ENCODE data around the gene MISP. TPM values are rescaled to one million over a fixed set of nuclear protein-coding genes. Genes with fewer than 3 reads are reported as not detected.

The MISP gene
- total RNA-seq, 1 experiment from 2014 or later, result not detected

DNA sequence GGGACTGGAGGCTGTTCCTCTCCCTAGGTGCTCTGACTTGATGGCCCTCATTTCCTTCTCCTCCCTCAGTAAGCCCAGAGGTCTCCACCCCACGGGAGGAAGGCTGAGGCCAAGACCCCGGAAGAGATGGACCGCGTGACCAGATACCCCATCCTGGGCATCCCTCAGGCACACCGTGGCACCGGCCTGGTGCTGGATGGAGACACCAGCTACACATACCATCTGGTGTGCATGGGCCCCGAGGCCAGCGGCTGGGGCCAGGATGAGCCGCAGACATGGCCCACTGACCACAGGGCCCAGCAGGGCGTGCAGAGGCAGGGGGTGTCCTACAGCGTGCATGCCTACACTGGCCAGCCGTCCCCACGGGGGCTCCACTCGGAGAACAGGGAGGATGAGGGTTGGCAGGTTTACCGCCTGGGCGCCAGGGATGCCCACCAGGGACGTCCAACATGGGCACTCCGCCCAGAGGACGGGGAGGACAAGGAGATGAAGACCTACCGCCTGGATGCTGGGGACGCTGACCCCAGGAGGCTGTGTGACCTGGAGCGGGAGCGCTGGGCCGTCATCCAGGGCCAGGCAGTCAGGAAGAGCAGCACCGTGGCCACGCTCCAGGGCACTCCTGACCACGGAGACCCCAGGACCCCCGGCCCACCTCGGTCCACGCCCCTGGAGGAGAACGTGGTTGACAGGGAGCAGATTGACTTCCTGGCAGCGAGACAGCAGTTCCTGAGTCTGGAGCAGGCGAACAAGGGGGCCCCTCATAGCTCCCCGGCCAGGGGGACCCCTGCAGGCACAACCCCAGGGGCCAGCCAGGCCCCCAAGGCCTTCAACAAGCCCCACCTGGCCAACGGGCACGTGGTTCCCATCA lies 6.1 kb downstream of the MISP start:
- no peaks in the 10 kb centered on the region for H3K79me2 ChIP-seq (ENCODE audit: low read length)
- no peaks in the 10 kb centered on the region for H4K20me1 ChIP-seq (ENCODE audit: insufficient read depth, low read depth, low read length)
- no peaks in the 10 kb centered on the region for H3K9me2 ChIP-seq (replicated peaks; ENCODE audit: insufficient read depth, low read length)
- no peak overlapping the region for H3K4me2 ChIP-seq (ENCODE audit: low read depth, low read length, poor library complexity, severe bottlenecking)
- no peaks in the 10 kb centered on the region for H3K36me3 ChIP-seq (ENCODE audit: insufficient read depth, low read length)
- no peak overlapping the region for H3K4me3 ChIP-seq (ENCODE audit: low read length)
- no peak overlapping the region for H3K27ac ChIP-seq (ENCODE audit: low read length)
- H2AFZ ChIP-seq (ENCODE audit: low read length), result no peak overlapping the region
- H3K9ac ChIP-seq (ENCODE audit: low read length), result no peak overlapping the region
- peaks cover 16% of the 10 kb centered on the region for H3K9me3 ChIP-seq (ENCODE audit: low read length)
- DNase-seq, result no peak
- no peaks in the 10 kb centered on the region for H3K4me1 ChIP-seq (ENCODE audit: low read length)
- no peaks in the 10 kb centered on the region for H3K27me3 ChIP-seq (ENCODE audit: low read length)

DNA sequence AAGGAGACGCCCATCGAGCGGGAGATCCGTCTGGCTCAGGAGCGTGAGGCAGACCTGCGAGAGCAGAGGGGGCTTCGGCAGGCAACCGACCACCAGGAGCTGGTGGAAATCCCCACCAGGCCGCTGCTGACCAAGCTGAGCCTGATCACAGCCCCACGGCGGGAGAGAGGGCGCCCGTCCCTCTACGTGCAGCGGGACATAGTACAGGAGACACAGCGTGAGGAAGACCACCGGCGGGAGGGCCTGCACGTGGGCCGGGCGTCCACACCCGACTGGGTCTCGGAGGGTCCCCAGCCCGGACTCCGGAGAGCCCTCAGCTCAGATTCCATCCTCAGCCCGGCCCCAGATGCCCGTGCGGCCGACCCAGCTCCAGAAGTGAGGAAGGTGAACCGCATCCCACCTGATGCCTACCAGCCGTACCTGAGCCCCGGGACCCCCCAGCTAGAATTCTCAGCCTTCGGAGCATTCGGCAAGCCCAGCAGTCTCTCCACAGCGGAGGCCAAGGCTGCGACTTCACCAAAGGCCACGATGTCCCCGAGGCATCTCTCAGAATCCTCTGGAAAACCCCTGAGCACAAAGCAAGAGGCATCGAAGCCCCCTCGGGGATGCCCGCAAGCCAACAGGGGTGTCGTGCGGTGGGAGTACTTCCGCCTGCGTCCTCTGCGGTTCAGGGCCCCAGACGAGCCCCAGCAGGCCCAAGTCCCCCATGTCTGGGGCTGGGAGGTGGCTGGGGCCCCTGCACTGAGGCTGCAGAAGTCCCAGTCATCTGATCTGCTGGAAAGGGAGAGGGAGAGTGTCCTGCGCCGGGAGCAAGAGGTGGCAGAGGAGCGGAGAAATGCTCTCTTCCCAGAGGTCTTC lies 7.1 kb downstream of the MISP start:
- Histone ChIP-seq H3K4me1 (ENCODE audit: low read length) (no peaks in the 10 kb centered on the region), H2AFZ (ENCODE audit: low read length) (no peak overlapping the region), H3K4me3 (ENCODE audit: low read length) (no peak overlapping the region), H3K9me3 (ENCODE audit: low read length) (peaks cover 16% of the 10 kb centered on the region), H3K27me3 (ENCODE audit: low read length) (no peaks in the 10 kb centered on the region), H4K20me1 (ENCODE audit: insufficient read depth, low read depth, low read length) (no peaks in the 10 kb centered on the region), H3K9me2 (replicated peaks; ENCODE audit: insufficient read depth, low read length) (no peaks in the 10 kb centered on the region), H3K9ac (ENCODE audit: low read length) (no peak overlapping the region), H3K4me2 (ENCODE audit: low read depth, low read length, poor library complexity, severe bottlenecking) (no peak overlapping the region), H3K27ac (ENCODE audit: low read length) (no peak overlapping the region), H3K79me2 (ENCODE audit: low read length) (no peaks in the 10 kb centered on the region), H3K36me3 (ENCODE audit: insufficient read depth, low read length) (no peaks in the 10 kb centered on the region)
- no peak for DNase-seq

DNA sequence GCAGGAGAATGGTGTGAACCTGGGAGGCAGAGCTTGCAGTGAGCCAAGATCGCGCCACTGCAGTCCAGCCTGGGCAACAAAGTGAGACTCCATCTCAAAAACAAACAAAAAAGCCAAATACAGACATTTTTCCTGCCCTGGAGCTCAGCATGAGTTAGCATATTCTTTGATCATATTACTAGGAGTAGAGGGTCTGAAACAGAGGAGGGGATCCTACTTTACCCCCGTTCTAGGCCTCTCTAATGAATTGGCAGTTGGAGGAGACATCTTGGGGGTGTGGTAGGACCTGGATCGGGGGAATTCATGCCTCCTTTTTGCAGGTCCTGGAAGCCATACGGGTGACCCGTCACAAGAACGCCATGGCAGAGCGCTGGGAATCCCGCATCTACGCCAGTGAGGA lies 12.3 kb downstream of the MISP start:
- no peaks in the 10 kb centered on the region for H3K79me2 ChIP-seq (ENCODE audit: low read length)
- H3K4me1 ChIP-seq (ENCODE audit: low read length), result no peaks in the 10 kb centered on the region
- H3K9me2 ChIP-seq (replicated peaks; ENCODE audit: insufficient read depth, low read length), result no peaks in the 10 kb centered on the region
- no peaks in the 10 kb centered on the region for H4K20me1 ChIP-seq (ENCODE audit: insufficient read depth, low read depth, low read length)
- no peaks in the 10 kb centered on the region for H3K9me3 ChIP-seq (ENCODE audit: low read length)
- no peak for DNase-seq
- H3K4me3 ChIP-seq (ENCODE audit: low read length), result no peak overlapping the region
- no peak overlapping the region for H3K9ac ChIP-seq (ENCODE audit: low read length)
- H3K36me3 ChIP-seq (ENCODE audit: insufficient read depth, low read length), result no peaks in the 10 kb centered on the region
- no peak overlapping the region for H3K27ac ChIP-seq (ENCODE audit: low read length)
- no peak overlapping the region for H3K4me2 ChIP-seq (ENCODE audit: low read depth, low read length, poor library complexity, severe bottlenecking)
- no peak overlapping the region for H2AFZ ChIP-seq (ENCODE audit: low read length)
- no peaks in the 10 kb centered on the region for H3K27me3 ChIP-seq (ENCODE audit: low read length)

DNA sequence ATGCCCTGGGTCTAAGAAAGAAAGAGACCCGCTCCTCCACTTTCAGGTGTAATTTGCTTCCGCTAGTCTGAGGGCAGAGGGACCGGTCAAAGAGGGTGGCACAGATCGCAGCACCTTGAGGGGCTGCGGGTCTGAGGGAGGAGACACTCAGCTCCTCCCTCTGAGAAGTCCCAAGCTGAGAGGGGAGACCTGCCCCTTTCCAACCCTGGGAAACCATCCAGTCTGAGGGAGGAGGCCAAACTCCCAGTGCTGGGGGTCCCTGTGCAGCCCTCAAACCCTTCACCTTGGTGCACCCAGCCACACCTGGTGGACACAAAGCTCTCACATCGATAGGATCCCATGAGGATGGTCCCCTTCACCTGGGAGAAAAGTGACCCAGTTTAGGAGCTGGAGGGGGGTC lies 13.0 kb downstream of the MISP start:
- Histone ChIP-seq H3K4me1 (ENCODE audit: low read length) (no peaks in the 10 kb centered on the region), H3K27me3 (ENCODE audit: low read length) (no peaks in the 10 kb centered on the region), H3K27ac (ENCODE audit: low read length) (no peak overlapping the region), H4K20me1 (ENCODE audit: insufficient read depth, low read depth, low read length) (no peaks in the 10 kb centered on the region), H3K9me2 (replicated peaks; ENCODE audit: insufficient read depth, low read length) (no peaks in the 10 kb centered on the region), H3K9ac (ENCODE audit: low read length) (no peak overlapping the region), H3K4me3 (ENCODE audit: low read length) (no peak overlapping the region), H3K4me2 (ENCODE audit: low read depth, low read length, poor library complexity, severe bottlenecking) (no peak overlapping the region), H2AFZ (ENCODE audit: low read length) (no peak overlapping the region), H3K36me3 (ENCODE audit: insufficient read depth, low read length) (no peaks in the 10 kb centered on the region), H3K79me2 (ENCODE audit: low read length) (no peaks in the 10 kb centered on the region), H3K9me3 (ENCODE audit: low read length) (no peaks in the 10 kb centered on the region)
- no peak for DNase-seq

DNA sequence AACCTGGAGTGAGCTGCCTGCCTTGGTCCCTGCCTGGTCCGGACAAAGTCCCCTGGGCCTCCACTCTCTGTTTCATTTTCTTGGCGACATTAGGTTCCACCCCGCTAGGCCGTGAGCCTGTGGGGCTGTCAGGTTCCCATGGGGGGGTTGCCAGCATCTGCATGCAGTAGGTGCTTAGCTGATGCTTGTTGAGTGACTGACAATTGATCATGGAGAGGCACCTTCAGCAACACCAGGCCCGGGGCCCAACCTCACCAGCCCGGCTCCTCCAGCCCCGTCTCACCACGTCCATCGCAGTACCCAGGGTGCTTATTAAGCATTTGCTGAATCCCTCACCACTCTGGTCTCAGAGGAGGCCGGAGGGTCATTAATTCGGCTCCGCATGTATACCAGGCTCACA lies 13.4 kb downstream of the MISP start:
- H3K27me3 ChIP-seq (ENCODE audit: low read length), result no peaks in the 10 kb centered on the region
- H3K4me1 ChIP-seq (ENCODE audit: low read length), result no peaks in the 10 kb centered on the region
- no peak for DNase-seq

DNA sequence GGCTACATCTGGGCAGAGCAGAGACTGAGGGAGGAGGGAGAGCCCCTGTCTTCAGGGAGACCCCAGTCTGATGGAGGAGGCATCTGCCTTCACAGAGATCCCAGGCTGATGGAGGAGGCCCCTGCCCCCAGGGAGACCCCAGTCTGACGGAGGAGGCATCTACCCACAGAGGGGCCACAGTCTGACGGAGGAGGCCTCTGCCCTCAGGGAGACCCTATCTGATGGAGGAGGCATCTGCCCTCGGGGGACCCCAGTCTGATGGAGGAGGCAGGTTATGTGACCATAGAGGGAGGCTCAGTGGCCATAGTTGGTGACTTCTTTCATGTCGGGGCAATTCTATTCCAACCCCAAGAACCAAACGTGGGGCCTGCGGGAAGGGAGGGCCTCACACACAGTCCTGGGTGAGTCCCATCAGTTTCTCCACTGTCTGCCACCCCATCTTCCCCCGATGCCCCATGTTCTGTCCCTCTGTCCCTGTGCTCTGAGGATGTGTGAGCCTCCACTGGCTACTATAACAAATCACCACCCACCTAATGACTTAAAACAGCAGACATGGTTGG lies 14.3 kb downstream of the MISP start:
- Histone ChIP-seq H3K9me2 (replicated peaks; ENCODE audit: insufficient read depth, low read length) (no peaks in the 10 kb centered on the region), H3K9ac (ENCODE audit: low read length) (no peak overlapping the region)

More for the DNA sequence above, 13.4 kb downstream of the MISP start:
- Histone ChIP-seq H3K36me3 (ENCODE audit: insufficient read depth, low read length) (no peaks in the 10 kb centered on the region), H3K79me2 (ENCODE audit: low read length) (no peaks in the 10 kb centered on the region), H3K9me3 (ENCODE audit: low read length) (no peaks in the 10 kb centered on the region), H2AFZ (ENCODE audit: low read length) (no peak overlapping the region), H4K20me1 (ENCODE audit: insufficient read depth, low read depth, low read length) (no peaks in the 10 kb centered on the region), H3K4me2 (ENCODE audit: low read depth, low read length, poor library complexity, severe bottlenecking) (no peak overlapping the region), H3K4me3 (ENCODE audit: low read length) (no peak overlapping the region), H3K9ac (ENCODE audit: low read length) (no peak overlapping the region), H3K27ac (ENCODE audit: low read length) (no peak overlapping the region), H3K9me2 (replicated peaks; ENCODE audit: insufficient read depth, low read length) (no peaks in the 10 kb centered on the region)

DNA sequence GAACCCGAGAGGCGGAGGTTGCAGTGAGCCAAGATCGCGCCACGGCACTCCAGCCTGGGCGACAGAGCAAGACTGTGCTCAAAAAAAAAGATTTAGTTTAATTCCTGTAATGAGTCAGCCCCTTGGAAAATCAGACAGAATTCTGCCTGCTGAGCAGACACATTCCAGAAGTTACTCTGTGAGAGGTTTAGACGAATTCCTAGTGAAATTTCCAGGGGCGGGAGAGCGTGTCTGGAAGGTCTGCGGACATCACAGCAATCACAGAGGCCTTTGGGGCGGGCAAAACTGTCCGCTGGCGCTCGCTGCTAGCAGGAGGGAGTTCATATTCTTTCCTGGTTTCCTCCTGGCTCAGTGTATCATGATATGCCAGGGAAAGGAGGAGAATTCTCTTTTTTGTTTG lies 17.5 kb downstream of the MISP start:
- Histone ChIP-seq H3K79me2 (ENCODE audit: low read length) (no peaks in the 10 kb centered on the region), H4K20me1 (ENCODE audit: insufficient read depth, low read depth, low read length) (no peaks in the 10 kb centered on the region), H3K9ac (ENCODE audit: low read length) (no peak overlapping the region), H3K9me3 (ENCODE audit: low read length) (no peaks in the 10 kb centered on the region), H3K27ac (ENCODE audit: low read length) (no peak overlapping the region), H2AFZ (ENCODE audit: low read length) (no peak overlapping the region), H3K27me3 (ENCODE audit: low read length) (no peaks in the 10 kb centered on the region), H3K4me3 (ENCODE audit: low read length) (no peak overlapping the region), H3K4me2 (ENCODE audit: low read depth, low read length, poor library complexity, severe bottlenecking) (no peak overlapping the region), H3K4me1 (ENCODE audit: low read length) (no peaks in the 10 kb centered on the region), H3K36me3 (ENCODE audit: insufficient read depth, low read length) (no peaks in the 10 kb centered on the region), H3K9me2 (replicated peaks; ENCODE audit: insufficient read depth, low read length) (no peaks in the 10 kb centered on the region)
- DNase-seq, result no peak

More for the DNA sequence above, 14.3 kb downstream of the MISP start:
- H3K4me1 ChIP-seq (ENCODE audit: low read length), result no peaks in the 10 kb centered on the region
- no peaks in the 10 kb centered on the region for H3K79me2 ChIP-seq (ENCODE audit: low read length)
- H3K4me3 ChIP-seq (ENCODE audit: low read length), result no peak overlapping the region
- no peak for DNase-seq
- H2AFZ ChIP-seq (ENCODE audit: low read length), result no peak overlapping the region
- no peaks in the 10 kb centered on the region for H3K36me3 ChIP-seq (ENCODE audit: insufficient read depth, low read length)
- no peaks in the 10 kb centered on the region for H3K9me3 ChIP-seq (ENCODE audit: low read length)
- H3K27me3 ChIP-seq (ENCODE audit: low read length), result no peaks in the 10 kb centered on the region
- no peaks in the 10 kb centered on the region for H4K20me1 ChIP-seq (ENCODE audit: insufficient read depth, low read depth, low read length)
- no peak overlapping the region for H3K27ac ChIP-seq (ENCODE audit: low read length)
- no peak overlapping the region for H3K4me2 ChIP-seq (ENCODE audit: low read depth, low read length, poor library complexity, severe bottlenecking)

DNA sequence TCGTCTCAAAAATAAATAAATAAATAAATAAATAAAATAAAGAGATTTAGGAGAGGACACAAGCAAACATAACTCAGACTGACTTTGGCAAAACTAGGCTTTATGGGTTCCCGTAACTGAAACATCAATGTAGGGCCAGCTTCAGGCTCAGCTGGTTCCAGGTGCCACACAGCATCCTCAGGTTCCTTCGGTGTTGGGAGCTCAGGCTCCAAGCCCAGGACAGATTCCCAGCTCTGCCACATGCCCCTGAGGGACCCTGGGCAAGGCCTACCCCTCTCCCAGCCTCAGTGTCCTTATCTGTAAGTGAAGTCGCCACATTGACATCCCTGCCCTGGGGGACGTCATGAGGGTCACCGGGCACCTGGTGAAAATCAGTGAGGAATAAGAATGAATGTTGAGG lies 18.7 kb downstream of the MISP start:
- no peaks in the 10 kb centered on the region for H3K79me2 ChIP-seq (ENCODE audit: low read length)
- DNase-seq, result no peak
- H3K4me2 ChIP-seq (ENCODE audit: low read depth, low read length, poor library complexity, severe bottlenecking), result no peak overlapping the region
- H3K9me2 ChIP-seq (replicated peaks; ENCODE audit: insufficient read depth, low read length), result no peaks in the 10 kb centered on the region
- no peaks in the 10 kb centered on the region for H4K20me1 ChIP-seq (ENCODE audit: insufficient read depth, low read depth, low read length)
- H3K27me3 ChIP-seq (ENCODE audit: low read length), result no peaks in the 10 kb centered on the region
- H3K9me3 ChIP-seq (ENCODE audit: low read length), result no peaks in the 10 kb centered on the region
- no peak overlapping the region for H3K9ac ChIP-seq (ENCODE audit: low read length)
- no peaks in the 10 kb centered on the region for H3K4me1 ChIP-seq (ENCODE audit: low read length)
- no peaks in the 10 kb centered on the region for H3K36me3 ChIP-seq (ENCODE audit: insufficient read depth, low read length)
- H3K4me3 ChIP-seq (ENCODE audit: low read length), result no peak overlapping the region
- H3K27ac ChIP-seq (ENCODE audit: low read length), result no peak overlapping the region
- H2AFZ ChIP-seq (ENCODE audit: low read length), result no peak overlapping the region
